ENCODE measurements around the gene AGPAT3. TPM values are rescaled to one million over a fixed set of nuclear protein-coding genes. Genes with fewer than 3 reads are reported as not detected.

The AGPAT3 gene
- total RNA-seq, 1 donor from 2014 or later: 7.8 TPM

DNA sequence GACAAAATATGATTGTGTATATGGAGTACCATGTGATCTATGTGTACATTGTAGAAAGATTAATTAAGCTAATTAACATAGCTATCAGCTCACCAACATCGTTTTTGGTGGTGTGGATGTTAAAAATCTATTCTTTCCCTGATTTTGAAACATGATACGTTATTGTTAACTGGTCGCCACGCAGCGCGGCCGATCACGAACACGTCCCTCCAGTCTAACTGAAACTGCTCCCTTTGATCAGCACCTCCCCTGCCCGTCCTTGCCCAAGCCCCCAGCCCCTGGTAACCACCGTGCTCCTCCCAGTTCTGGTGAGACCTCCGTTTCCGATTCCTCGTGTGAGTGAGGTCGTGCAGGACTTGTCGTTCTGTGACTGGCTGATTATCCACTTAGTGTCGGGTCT is 67.0 kb downstream of the AGPAT3 start:
- H3K9me3 ChIP-seq (ENCODE audit: low read depth): no peaks in the 10 kb centered on the region
- TF ChIP-seq EZH2 (IDR thresholded peaks at IDR 0.05) (no peak), EZH2phosphoT487 (IDR thresholded peaks at IDR 0.05) (no peak)
- TF ChIP-seq, protein P1, sequence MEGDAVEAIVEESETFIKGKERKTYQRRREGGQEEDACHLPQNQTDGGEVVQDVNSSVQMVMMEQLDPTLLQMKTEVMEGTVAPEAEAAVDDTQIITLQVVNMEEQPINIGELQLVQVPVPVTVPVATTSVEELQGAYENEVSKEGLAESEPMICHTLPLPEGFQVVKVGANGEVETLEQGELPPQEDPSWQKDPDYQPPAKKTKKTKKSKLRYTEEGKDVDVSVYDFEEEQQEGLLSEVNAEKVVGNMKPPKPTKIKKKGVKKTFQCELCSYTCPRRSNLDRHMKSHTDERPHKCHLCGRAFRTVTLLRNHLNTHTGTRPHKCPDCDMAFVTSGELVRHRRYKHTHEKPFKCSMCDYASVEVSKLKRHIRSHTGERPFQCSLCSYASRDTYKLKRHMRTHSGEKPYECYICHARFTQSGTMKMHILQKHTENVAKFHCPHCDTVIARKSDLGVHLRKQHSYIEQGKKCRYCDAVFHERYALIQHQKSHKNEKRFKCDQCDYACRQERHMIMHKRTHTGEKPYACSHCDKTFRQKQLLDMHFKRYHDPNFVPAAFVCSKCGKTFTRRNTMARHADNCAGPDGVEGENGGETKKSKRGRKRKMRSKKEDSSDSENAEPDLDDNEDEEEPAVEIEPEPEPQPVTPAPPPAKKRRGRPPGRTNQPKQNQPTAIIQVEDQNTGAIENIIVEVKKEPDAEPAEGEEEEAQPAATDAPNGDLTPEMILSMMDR (IDR thresholded peaks at IDR 0.05): no peak
- Mint-ChIP-seq H3K27me3 (ENCODE audit: insufficient read depth, low read depth) (peaks cover 8% of the 10 kb centered on the region), H3K27ac (no peak overlapping the region), H3K4me3 (no peak overlapping the region), H3K4me1 (peaks cover 38% of the 10 kb centered on the region), H3K36me3 (no peaks in the 10 kb centered on the region), H3K9me3 (no peaks in the 10 kb centered on the region)
- H2AFZ ChIP-seq (replicated peaks): no peak overlapping the region
- no peaks in the 10 kb centered on the region for H3K36me3 ChIP-seq
- H3K27ac ChIP-seq: no peak overlapping the region
- H3K79me2 ChIP-seq (ENCODE audit: low read depth): no peaks in the 10 kb centered on the region
- no peaks in the 10 kb centered on the region for H3K27me3 ChIP-seq
- no peak overlapping the region for H3K4me2 ChIP-seq
- no peaks in the 10 kb centered on the region for H3F3A ChIP-seq (ENCODE audit: low read depth)
- no peaks in the 10 kb centered on the region for H4K20me1 ChIP-seq (ENCODE audit: low read depth)
- H3K4me1 ChIP-seq: no peaks in the 10 kb centered on the region
- no peak for DNase-seq (ENCODE audit: low spot score)
- no peak overlapping the region for H3K4me3 ChIP-seq
- H3K9ac ChIP-seq: no peak overlapping the region

DNA sequence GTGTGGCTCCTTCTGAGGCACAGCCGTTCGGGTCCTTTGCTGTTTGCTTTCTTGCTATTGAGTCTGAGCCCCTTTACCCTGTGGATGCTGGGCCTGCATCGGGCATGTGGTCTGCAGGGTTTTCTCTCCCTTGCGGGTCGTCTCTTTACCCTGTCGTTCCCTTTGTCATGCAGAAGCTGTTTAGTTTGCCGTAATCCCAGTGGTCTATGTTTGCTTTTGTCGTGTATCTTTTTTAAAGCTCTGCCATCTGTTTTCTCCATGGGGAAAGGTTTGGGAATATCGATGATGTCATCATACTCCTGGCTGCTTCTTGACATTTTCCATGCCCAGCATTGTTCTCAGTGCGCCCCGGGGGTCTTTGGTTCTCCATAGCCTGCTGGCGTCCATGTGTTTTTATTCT is 68.2 kb downstream of the AGPAT3 start:
- TF ChIP-seq EZH2 (IDR thresholded peaks at IDR 0.05) (no peak), EZH2phosphoT487 (IDR thresholded peaks at IDR 0.05) (no peak)
- TF ChIP-seq, protein P1 (IDR thresholded peaks at IDR 0.05): no peak
- no peaks in the 10 kb centered on the region for H3K4me1 ChIP-seq
- Mint-ChIP-seq H3K36me3 (no peaks in the 10 kb centered on the region), H3K27me3 (ENCODE audit: insufficient read depth, low read depth) (peaks cover 8% of the 10 kb centered on the region), H3K4me3 (no peak overlapping the region), H3K4me1 (peaks cover 45% of the 10 kb centered on the region), H3K9me3 (no peaks in the 10 kb centered on the region), H3K27ac (peak overlapping the region; percentile 62)
- no peaks in the 10 kb centered on the region for H3K36me3 ChIP-seq
- no peak overlapping the region for H3K27ac ChIP-seq
- H4K20me1 ChIP-seq (ENCODE audit: low read depth): no peaks in the 10 kb centered on the region
- no peaks in the 10 kb centered on the region for H3F3A ChIP-seq (ENCODE audit: low read depth)
- H3K4me2 ChIP-seq: no peak overlapping the region
- no peak overlapping the region for H3K4me3 ChIP-seq
- H2AFZ ChIP-seq (replicated peaks): no peak overlapping the region
- H3K27me3 ChIP-seq: no peaks in the 10 kb centered on the region
- no peak overlapping the region for H3K9ac ChIP-seq
- no peak for DNase-seq (ENCODE audit: low spot score)
- H3K9me3 ChIP-seq (ENCODE audit: low read depth): no peaks in the 10 kb centered on the region
- H3K79me2 ChIP-seq (ENCODE audit: low read depth): no peaks in the 10 kb centered on the region

DNA sequence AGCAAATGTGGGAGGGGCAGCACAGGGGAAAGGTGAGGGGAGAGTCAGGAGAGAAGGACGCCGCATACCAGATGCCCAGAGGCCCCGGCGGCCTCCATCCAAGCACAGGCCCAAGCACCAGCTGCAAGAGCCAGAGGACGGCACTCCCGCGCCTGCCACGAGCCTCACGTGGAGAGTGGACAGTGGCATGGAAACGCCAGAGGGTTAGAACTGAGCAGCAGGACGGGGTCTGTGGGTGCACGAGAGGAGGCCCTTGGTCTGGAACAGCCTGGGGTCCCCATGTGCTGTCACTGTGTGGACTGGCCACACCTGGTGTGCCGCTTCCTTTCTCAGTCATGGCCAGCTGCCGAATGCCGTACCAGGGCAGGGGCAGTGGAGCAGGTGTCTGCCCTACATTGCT is 68.7 kb downstream of the AGPAT3 start:
- Mint-ChIP-seq H3K36me3 (no peaks in the 10 kb centered on the region), H3K4me3 (no peak overlapping the region), H3K4me1 (peaks cover 45% of the 10 kb centered on the region), H3K9me3 (no peaks in the 10 kb centered on the region), H3K27ac (no peak overlapping the region), H3K27me3 (ENCODE audit: insufficient read depth, low read depth) (peaks cover 8% of the 10 kb centered on the region)
- H3K4me1 ChIP-seq: no peaks in the 10 kb centered on the region
- H3K4me2 ChIP-seq: no peak overlapping the region
- no peaks in the 10 kb centered on the region for H3K9me3 ChIP-seq (ENCODE audit: low read depth)
- H3K4me3 ChIP-seq: no peak overlapping the region
- no peaks in the 10 kb centered on the region for H3K27me3 ChIP-seq
- no peak overlapping the region for H3K27ac ChIP-seq
- no peaks in the 10 kb centered on the region for H4K20me1 ChIP-seq (ENCODE audit: low read depth)
- H3F3A ChIP-seq (ENCODE audit: low read depth): no peaks in the 10 kb centered on the region
- H3K36me3 ChIP-seq: no peaks in the 10 kb centered on the region
- H2AFZ ChIP-seq (replicated peaks): no peak overlapping the region
- DNase-seq (ENCODE audit: low spot score): no peak
- TF ChIP-seq EZH2phosphoT487 (IDR thresholded peaks at IDR 0.05) (no peak), EZH2 (IDR thresholded peaks at IDR 0.05) (no peak)
- TF ChIP-seq, protein P1 (IDR thresholded peaks at IDR 0.05): no peak
- H3K9ac ChIP-seq: no peak overlapping the region
- H3K79me2 ChIP-seq (ENCODE audit: low read depth): no peaks in the 10 kb centered on the region
